Vagina (tissue), 2 donors: Measurements from ENCODE around the gene GALNTL6. TPM values are rescaled to one million over a fixed set of nuclear protein-coding genes. Genes with fewer than 3 reads are reported as not detected.
A peak's percentile ranks its signal among the peaks of the same experiment; 100 is the strongest.

Experiments
- DNase-seq, 2 donors: peaks; one replicate each; pipeline ENCODE4 v3.0.0-alpha.2; 2017; ENCODE audit errors: extremely low spot score in 2 of 2
- H3K27ac ChIP-seq: fragments of 200-600 bp; sonication (generic); one replicate; pipeline ENCODE4 v1.5.1; 2019
- H3K27me3 ChIP-seq: fragments of 200-600 bp; sonication (generic); one replicate; pipeline ENCODE4 v1.5.1; 2019
- H3K36me3 ChIP-seq, 2 donors: fragments of 200-600 bp; sonication (generic); one replicate each; pipeline ENCODE4 v1.5.1; 2017 to 2019
- H3K4me1 ChIP-seq: fragments of 200-600 bp; sonication (generic); one replicate; pipeline ENCODE4 v1.5.1; 2019
- H3K4me3 ChIP-seq, 2 donors: fragments of 200-600 bp; sonication (generic); 1 replicate in 1 of 2; 2 replicates in 1 of 2; pipeline ENCODE4 v1.5.1; 2016 to 2019
- H3K9me3 ChIP-seq: fragments of 200-600 bp; sonication (generic); one replicate; pipeline ENCODE4 v1.5.1; 2019
- POLR2A ChIP-seq, 2 donors: fragments of 450-650 bp; IDR thresholded peaks; one replicate each; pipeline ENCODE4 v1.6.1; 2017; ENCODE audit warnings: antibody characterized with exemption in 2 of 2, mild to moderate bottlenecking in 2 of 2, moderate library complexity in 2 of 2
- POLR2AphosphoS5 ChIP-seq, 2 donors: sonication (generic); formaldehyde crosslinking; IDR thresholded peaks; one replicate each; pipeline ENCODE4 v1.9.0; 2017; ENCODE audit warnings: antibody characterized with exemption in 2 of 2, mild to moderate bottlenecking in 2 of 2, low read depth in 1 of 2; ENCODE audit not compliant: insufficient read depth in 1 of 2
- intact Hi-C: fragments of 100-400 bp; cut with DNase I; formaldehyde crosslinking; loops from one replicate; pipeline ENCODE4 v1.15.1; 2023
- total RNA-seq: library from RNA; depleted of rRNA; stranded (reverse); fragments of >200 nt; gene quantifications from one replicate; pipeline ENCODE4 v1.2.3, GENCODE V29; 2016
- TF ChIP-seq, protein P1 (sequence below), 3 experiments: fragments of 450-650 bp in 2 of 3; fragments of 200-600 bp in 1 of 3; sonication (generic) in 1 of 3; IDR thresholded peaks; one replicate each; pipeline ENCODE4 v1.5.1; 2017 to 2019; ENCODE audit warnings: antibody characterized with exemption in 3 of 3, mild to moderate bottlenecking in 2 of 3, moderate library complexity in 2 of 3

GALNTL6 gene
- total RNA-seq, 1 donor from 2014 or later, result 0.74 TPM

DNA sequence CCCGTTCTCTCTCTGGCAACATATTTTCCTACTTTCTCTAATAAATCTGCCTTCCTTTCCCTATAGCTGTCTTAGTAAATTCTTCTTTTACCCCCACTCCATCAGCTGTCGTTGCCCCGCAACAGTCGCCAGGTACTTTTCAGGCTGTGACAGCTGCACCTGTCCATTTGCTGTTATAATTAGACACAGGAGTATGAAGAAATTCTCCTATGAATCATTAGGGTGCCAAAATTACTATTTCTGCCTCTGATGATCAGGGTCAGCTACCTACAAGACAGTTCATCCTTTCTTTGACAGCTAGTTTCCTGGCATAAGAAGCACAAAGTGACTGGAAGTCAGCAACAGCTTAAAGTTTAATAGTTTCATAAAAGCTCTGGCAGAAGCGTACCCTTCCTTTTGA, 19.5 kb upstream of the GALNTL6 start:
- no peaks in the 10 kb centered on the region for H3K36me3 ChIP-seq
- DNase-seq, result no peak
- H3K9me3 ChIP-seq, result no peaks in the 10 kb centered on the region
- intact Hi-C loops, result no loop called here
- H3K4me3 ChIP-seq, result no peak overlapping the region
- no peaks in the 10 kb centered on the region for H3K27me3 ChIP-seq
- TF ChIP-seq POLR2AphosphoS5 (IDR thresholded peaks at IDR 0.05; ENCODE audit: insufficient read depth in 1 of 2, low read depth in 1 of 2) (no peak), POLR2A (IDR thresholded peaks at IDR 0.05) (no peak)
- TF ChIP-seq, protein P1, sequence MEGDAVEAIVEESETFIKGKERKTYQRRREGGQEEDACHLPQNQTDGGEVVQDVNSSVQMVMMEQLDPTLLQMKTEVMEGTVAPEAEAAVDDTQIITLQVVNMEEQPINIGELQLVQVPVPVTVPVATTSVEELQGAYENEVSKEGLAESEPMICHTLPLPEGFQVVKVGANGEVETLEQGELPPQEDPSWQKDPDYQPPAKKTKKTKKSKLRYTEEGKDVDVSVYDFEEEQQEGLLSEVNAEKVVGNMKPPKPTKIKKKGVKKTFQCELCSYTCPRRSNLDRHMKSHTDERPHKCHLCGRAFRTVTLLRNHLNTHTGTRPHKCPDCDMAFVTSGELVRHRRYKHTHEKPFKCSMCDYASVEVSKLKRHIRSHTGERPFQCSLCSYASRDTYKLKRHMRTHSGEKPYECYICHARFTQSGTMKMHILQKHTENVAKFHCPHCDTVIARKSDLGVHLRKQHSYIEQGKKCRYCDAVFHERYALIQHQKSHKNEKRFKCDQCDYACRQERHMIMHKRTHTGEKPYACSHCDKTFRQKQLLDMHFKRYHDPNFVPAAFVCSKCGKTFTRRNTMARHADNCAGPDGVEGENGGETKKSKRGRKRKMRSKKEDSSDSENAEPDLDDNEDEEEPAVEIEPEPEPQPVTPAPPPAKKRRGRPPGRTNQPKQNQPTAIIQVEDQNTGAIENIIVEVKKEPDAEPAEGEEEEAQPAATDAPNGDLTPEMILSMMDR (IDR thresholded peaks at IDR 0.05), result no peak
- no peak overlapping the region for H3K27ac ChIP-seq
- H3K4me1 ChIP-seq, result no peaks in the 10 kb centered on the region

DNA sequence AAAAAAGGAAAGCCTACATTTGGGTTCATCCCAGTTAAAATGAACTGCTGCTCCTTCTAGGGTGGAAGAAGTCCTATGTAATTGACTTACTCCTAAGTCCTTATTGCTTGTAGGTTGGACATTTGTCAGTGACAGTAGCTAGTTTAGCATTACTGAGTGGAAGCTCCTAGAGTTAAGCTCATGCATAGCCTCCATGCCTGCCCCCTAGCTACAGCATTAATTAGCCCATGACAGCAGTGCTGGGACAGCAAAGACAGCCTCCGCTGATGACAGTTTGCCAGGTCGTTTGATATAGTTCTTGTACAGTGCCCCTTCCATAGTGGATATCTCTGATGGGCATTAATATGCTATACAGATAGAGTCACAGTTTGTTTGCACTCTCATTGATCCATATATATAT, 18.7 kb upstream of the GALNTL6 start:
- no peak for DNase-seq

DNA sequence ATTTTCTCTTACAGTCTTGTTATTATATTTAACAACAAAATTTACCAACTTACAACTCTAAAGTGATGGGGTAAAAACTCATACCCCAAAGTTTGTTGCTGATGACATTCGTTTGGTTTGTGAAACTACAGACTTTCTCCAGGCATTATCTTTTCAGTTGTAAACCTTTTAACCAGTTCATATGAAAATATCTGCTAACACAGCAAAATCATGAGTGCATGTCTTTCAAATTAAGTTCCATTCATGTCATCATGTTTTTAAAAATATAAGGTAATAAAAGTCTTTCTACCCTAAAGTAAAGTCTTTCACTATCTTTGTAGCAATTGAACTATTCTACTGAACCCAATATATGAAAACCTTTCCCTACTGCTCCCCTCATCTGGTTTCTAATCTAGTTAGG, 3.4 kb upstream of the GALNTL6 start:
- Histone ChIP-seq H3K4me1 (peaks cover 13% of the 10 kb centered on the region), H3K27me3 (no peaks in the 10 kb centered on the region), H3K36me3 (no peaks in the 10 kb centered on the region), H3K27ac (no peak overlapping the region), H3K9me3 (no peaks in the 10 kb centered on the region), H3K4me3 (no peak overlapping the region)
- intact Hi-C loops, result no loop called here
- no peak for DNase-seq
- no peak for TF ChIP-seq POLR2AphosphoS5 (IDR thresholded peaks at IDR 0.05; ENCODE audit: insufficient read depth in 1 of 2, low read depth in 1 of 2)
- TF ChIP-seq, protein P1 (IDR thresholded peaks at IDR 0.05), result no peak
- TF ChIP-seq POLR2A (IDR thresholded peaks at IDR 0.05), result no peak

More for the DNA sequence above, 18.7 kb upstream of the GALNTL6 start:
- Histone ChIP-seq H3K27ac (no peak overlapping the region), H3K27me3 (no peaks in the 10 kb centered on the region), H3K4me1 (no peaks in the 10 kb centered on the region), H3K9me3 (no peaks in the 10 kb centered on the region), H3K4me3 (no peak overlapping the region), H3K36me3 (no peaks in the 10 kb centered on the region)
- intact Hi-C loops, result no loop called here
- TF ChIP-seq, protein P1 (IDR thresholded peaks at IDR 0.05), result no peak
- no peak for TF ChIP-seq POLR2AphosphoS5 (IDR thresholded peaks at IDR 0.05; ENCODE audit: insufficient read depth in 1 of 2, low read depth in 1 of 2)
- TF ChIP-seq POLR2A (IDR thresholded peaks at IDR 0.05), result no peak

DNA sequence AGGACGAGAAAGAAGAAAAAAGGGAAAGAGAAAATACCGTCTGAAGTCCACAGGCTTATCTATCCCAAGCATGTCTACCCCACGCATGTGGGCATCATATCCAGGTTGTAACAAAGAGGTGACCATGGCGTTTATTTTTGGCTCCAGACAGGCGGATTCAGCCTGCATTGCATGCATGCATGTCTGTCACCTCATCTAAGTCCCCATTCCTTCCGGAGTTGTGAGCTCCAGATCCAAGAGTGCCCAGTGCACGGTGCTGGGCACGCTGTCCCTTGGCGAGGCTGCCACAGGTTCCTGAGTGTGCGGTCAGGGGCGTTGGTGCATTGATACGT, 905 bp upstream of the GALNTL6 start:
- Histone ChIP-seq H3K4me1 (peaks cover 13% of the 10 kb centered on the region), H3K27ac (no peak overlapping the region), H3K9me3 (no peaks in the 10 kb centered on the region), H3K36me3 (no peaks in the 10 kb centered on the region), H3K4me3 (peak overlapping the region; percentile 42 to 43), H3K27me3 (no peaks in the 10 kb centered on the region)
- DNase-seq, result no peak
- TF ChIP-seq POLR2AphosphoS5 (IDR thresholded peaks at IDR 0.05; ENCODE audit: insufficient read depth in 1 of 2, low read depth in 1 of 2), result no peak
- TF ChIP-seq, protein P1 (IDR thresholded peaks at IDR 0.05), result no peak
- no peak for TF ChIP-seq POLR2A (IDR thresholded peaks at IDR 0.05)
- intact Hi-C loops, result no loop called here

DNA sequence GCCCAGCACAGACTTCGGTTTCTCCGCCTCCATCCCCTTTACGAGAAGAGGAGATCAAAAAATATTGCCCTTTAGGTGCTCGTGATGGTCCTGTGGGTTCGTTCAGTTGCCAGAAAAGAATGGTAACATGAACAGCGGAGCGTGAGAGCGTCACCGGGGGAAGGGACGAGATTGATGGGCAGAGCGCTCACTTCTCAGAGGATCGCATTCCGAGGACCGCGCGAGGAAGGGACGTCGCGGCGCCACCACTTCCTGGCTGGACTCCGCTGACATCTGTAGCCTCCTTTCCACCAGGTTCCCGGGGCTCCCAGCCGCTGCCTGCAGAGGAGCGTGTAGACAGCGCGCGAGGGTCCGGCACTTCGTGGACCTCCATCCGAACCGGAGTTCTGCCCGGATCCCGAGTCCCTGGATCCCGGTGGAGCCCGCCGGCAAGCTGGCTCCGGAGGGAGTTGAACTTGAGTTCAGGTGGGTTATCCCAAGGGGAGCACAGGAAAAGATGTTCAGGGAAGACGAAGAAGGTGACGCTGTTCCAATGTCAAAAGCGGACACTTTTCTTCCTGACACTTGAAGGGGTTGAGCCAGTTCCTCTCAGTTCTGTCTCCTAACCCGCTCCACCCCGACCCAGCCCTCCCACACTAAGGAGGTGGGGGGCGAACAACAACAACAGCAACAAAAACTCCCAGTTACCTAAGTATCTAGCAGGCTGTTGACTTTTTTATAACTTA, 484 bp downstream of the GALNTL6 start:
- Histone ChIP-seq H3K27ac (peak overlapping the region; percentile 36), H3K4me3 (peak overlapping the region; percentile 42 to 43), H3K4me1 (peaks cover 13% of the 10 kb centered on the region), H3K9me3 (no peaks in the 10 kb centered on the region), H3K27me3 (no peaks in the 10 kb centered on the region), H3K36me3 (no peaks in the 10 kb centered on the region)
- no peak for DNase-seq
- intact Hi-C loops, result no loop called here
- TF ChIP-seq POLR2A (IDR thresholded peaks at IDR 0.05), result no peak
- TF ChIP-seq POLR2AphosphoS5 (IDR thresholded peaks at IDR 0.05; ENCODE audit: insufficient read depth in 1 of 2, low read depth in 1 of 2), result no peak
